H1 (cell line): ENCODE data around the gene CCDC141. TPM values are rescaled to one million over a fixed set of nuclear protein-coding genes. Genes with fewer than 3 reads are reported as not detected.

Experiments used
- CTCF ChIA-PET: fragments of 300-600 bp; sonication (Branson Sonifier 250); formaldehyde crosslinking; loops from one replicate; lab custom pipeline; 2021; ENCODE audit not compliant: partially characterized antibody; lab: Charles Lee
- POLR2A ChIA-PET: fragments of 300-600 bp; sonication (Branson Sonifier 250); formaldehyde crosslinking; loops from one replicate; lab custom pipeline; 2021; ENCODE audit warnings: inconsistent platforms; ENCODE audit not compliant: partially characterized antibody; lab: Charles Lee
- DNase-seq, 2 experiments: peaks; one replicate each; pipeline versions ENCODE4 v3.0.0 to v3.0.0-alpha.2; 2010 to 2022; ENCODE audit warnings: low spot score in 2 of 2, low read depth in 1 of 2, mixed read lengths in 1 of 2
- FAIRE-seq: peaks from 2 replicates; lab custom pipeline; 2011; peaks lifted over from hg19 to GRCh38; lab: Jason Lieb, UNC
- H2AFZ ChIP-seq: 2 replicates; pipeline ENCODE4 v1.8.1; 2012; ENCODE audit warnings: low read length, inconsistent platforms
- H2AK5ac ChIP-seq: 2 replicates; pipeline ENCODE4 v1.6.1; 2013; ENCODE audit warnings: low read depth, low read length
- H2BK120ac ChIP-seq: replicated peaks from 2 replicates; pipeline ENCODE3; 2013; ENCODE audit warnings: low read depth, low read length, inconsistent platforms
- H2BK12ac ChIP-seq: 2 replicates; pipeline ENCODE4 v1.6.1; 2013; ENCODE audit warnings: low read depth, low read length
- H2BK15ac ChIP-seq: 2 replicates; pipeline ENCODE4 v1.6.1; 2013; ENCODE audit warnings: low read length
- H2BK20ac ChIP-seq: 2 replicates; pipeline ENCODE4 v1.6.1; 2013; ENCODE audit warnings: low read length
- H2BK5ac ChIP-seq: 2 replicates; pipeline ENCODE4 v1.6.1; 2013; ENCODE audit warnings: low read depth, low read length
- H3K14ac ChIP-seq: 2 replicates; pipeline ENCODE4 v1.6.1; 2013; ENCODE audit warnings: inconsistent platforms; ENCODE audit not compliant: insufficient read length
- H3K18ac ChIP-seq: 2 replicates; pipeline ENCODE4 v1.6.1; 2013; ENCODE audit warnings: low read length; ENCODE audit errors: extremely low read depth
- H3K23ac ChIP-seq: 2 replicates; pipeline ENCODE4 v1.6.1; 2013; ENCODE audit warnings: inconsistent platforms; ENCODE audit not compliant: insufficient read length
- H3K23me2 ChIP-seq: 2 replicates; pipeline ENCODE4 v1.6.1; 2013; ENCODE audit warnings: low read depth, low read length
- H3K27ac ChIP-seq: 2 replicates; pipeline ENCODE4 v1.6.1; 2011; ENCODE audit warnings: low read depth, low read length, inconsistent platforms
- H3K27me3 ChIP-seq, 4 experiments: replicated peaks in 1 of 4; 1 replicate in 1 of 4; 2 replicates in 3 of 4; pipeline versions ENCODE4 v1.6.1 to v1.8.1; 2011 to 2013; ENCODE audit warnings: low read length in 3 of 4, mild to moderate bottlenecking in 3 of 4, inconsistent platforms in 2 of 4, mixed read lengths in 2 of 4, moderate library complexity in 1 of 4; ENCODE audit not compliant: control insufficient read depth in 3 of 4, insufficient read depth in 3 of 4; ENCODE audit errors: extremely low read depth in 1 of 4
- H3K36me3 ChIP-seq, 4 experiments: 2 replicates each; pipeline versions ENCODE4 v1.6.1 to v1.8.1; 2011 to 2013; ENCODE audit warnings: mild to moderate bottlenecking in 4 of 4, low read length in 3 of 4, moderate library complexity in 2 of 4, control low read depth in 1 of 4, inconsistent platforms in 1 of 4; ENCODE audit not compliant: insufficient read depth in 4 of 4, control insufficient read depth in 2 of 4
- H3K4ac ChIP-seq: replicated peaks from 2 replicates; pipeline ENCODE3; 2013; ENCODE audit warnings: low read length, low read depth, mixed read lengths, inconsistent platforms; ENCODE audit not compliant: insufficient read length
- H3K4me1 ChIP-seq, 4 experiments: replicated peaks in 1 of 4; 1 replicate in 1 of 4; 2 replicates in 3 of 4; pipeline versions ENCODE4 v1.6.1 to v1.8.1; 2011 to 2013; ENCODE audit warnings: low read length in 3 of 4, inconsistent platforms in 2 of 4, mixed read lengths in 1 of 4; ENCODE audit not compliant: insufficient read depth in 4 of 4, control insufficient read depth in 3 of 4
- H3K4me2 ChIP-seq, 2 experiments: 2 replicates each; pipeline versions ENCODE4 v1.6.1 to v1.8.1; 2011 to 2013; ENCODE audit warnings: low read depth in 2 of 2, low read length in 2 of 2, control low read depth in 1 of 2, inconsistent platforms in 1 of 2, mild to moderate bottlenecking in 1 of 2; ENCODE audit not compliant: insufficient read depth in 1 of 2
- H3K4me3 ChIP-seq, 4 experiments: fragments of 200-600, 300-600 bp in 1 of 4; sonication (generic), shearing (Covaris generic), sonication (Bioruptor Twin) in 1 of 4; 2 replicates each; pipeline versions ENCODE4 v1.5.1 to v1.8.1; 2011 to 2016; ENCODE audit warnings: low read length in 4 of 4, low read depth in 3 of 4, control low read depth in 2 of 4, inconsistent platforms in 2 of 4, mild to moderate bottlenecking in 2 of 4, mixed read lengths in 1 of 4, moderate library complexity in 1 of 4; ENCODE audit not compliant: insufficient read depth in 2 of 4; ENCODE audit errors: extremely low read depth in 1 of 4
- H3K56ac ChIP-seq: replicated peaks from 2 replicates; pipeline ENCODE3; 2013; ENCODE audit warnings: low read depth, mild to moderate bottlenecking, mixed read lengths, low read length, inconsistent platforms; ENCODE audit not compliant: insufficient read length
- H3K79me1 ChIP-seq: 2 replicates; pipeline ENCODE4 v1.6.1; 2013; ENCODE audit warnings: low read depth, low read length, control low read depth
- H3K79me2 ChIP-seq, 2 experiments: 2 replicates each; pipeline versions ENCODE4 v1.6.1 to v1.8.1; 2012 to 2013; ENCODE audit warnings: low read length in 2 of 2, mild to moderate bottlenecking in 2 of 2, inconsistent platforms in 1 of 2; ENCODE audit not compliant: insufficient read depth in 2 of 2, control insufficient read depth in 1 of 2
- H3K9ac ChIP-seq, 4 experiments: replicated peaks in 1 of 4; 1 replicate in 1 of 4; 2 replicates in 3 of 4; pipeline versions ENCODE4 v1.6.1 to v1.8.1; 2011 to 2013; ENCODE audit warnings: low read depth in 3 of 4, low read length in 3 of 4, control low read depth in 2 of 4, mild to moderate bottlenecking in 2 of 4, moderate library complexity in 2 of 4, inconsistent platforms in 1 of 4; ENCODE audit errors: extremely low read depth in 1 of 4
- H3K9me3 ChIP-seq, 2 experiments: 2 replicates each; pipeline versions ENCODE4 v1.6.1 to v1.8.1; 2012 to 2013; ENCODE audit warnings: mild to moderate bottlenecking in 2 of 2, moderate library complexity in 2 of 2, control low read depth in 1 of 2, inconsistent platforms in 1 of 2, low read depth in 1 of 2, low read length in 1 of 2, mixed read lengths in 1 of 2; ENCODE audit not compliant: insufficient read depth in 2 of 2
- H4K20me1 ChIP-seq, 2 experiments: replicated peaks in 1 of 2; 2 replicates each; pipeline versions ENCODE3 to v1.8.1; 2011 to 2013; ENCODE audit warnings: inconsistent platforms in 2 of 2, low read length in 2 of 2, mild to moderate bottlenecking in 1 of 2; ENCODE audit not compliant: insufficient read depth in 2 of 2, control insufficient read depth in 1 of 2
- H4K5ac ChIP-seq: 2 replicates; pipeline ENCODE4 v1.6.1; 2013; ENCODE audit warnings: low read length, low read depth, mixed read lengths, inconsistent platforms; ENCODE audit not compliant: insufficient read length
- H4K8ac ChIP-seq: 2 replicates; pipeline ENCODE4 v1.8.0; 2013; ENCODE audit warnings: mild to moderate bottlenecking, moderate library complexity, low read length, inconsistent platforms; ENCODE audit not compliant: insufficient read depth; ENCODE audit errors: extremely low read depth
- H4K91ac ChIP-seq: replicated peaks from 2 replicates; pipeline ENCODE3; 2013; ENCODE audit warnings: low read length, mixed read lengths, inconsistent platforms; ENCODE audit not compliant: insufficient read length
- GABPA ChIP-seq: IDR thresholded peaks from 2 replicates; pipeline ENCODE4 v1.6.1; 2011; ENCODE audit warnings: mild to moderate bottlenecking, low read length, moderate library complexity, borderline replicate concordance; ENCODE audit not compliant: insufficient read depth
- SUZ12 ChIP-seq: fragments of 200-600 bp; sonication (generic); IDR thresholded peaks from 2 replicates; pipeline ENCODE4 v1.6.1; 2012; ENCODE audit warnings: mild to moderate bottlenecking, inconsistent platforms, low read length, moderate library complexity, mixed read lengths
- WGBS, 2 experiments: shearing (Covaris generic) in 1 of 2; methylation state at CpG; one replicate each; pipeline versions ENCODE4 v1.1.6 to v1.1.7; 2013 to 2015; ENCODE audit warnings: low lambda C conversion rate in 2 of 2, mixed read lengths in 2 of 2, inconsistent platforms in 1 of 2, low coverage in 1 of 2, missing lambda C conversion rate in 1 of 2; ENCODE audit not compliant: insufficient replicate concordance in 2 of 2, insufficient coverage in 1 of 2, insufficient read length in 1 of 2; ENCODE audit errors: extremely low coverage in 1 of 2, missing lambda C conversion rate in 1 of 2; 5-methylcytosine and 5-hydroxymethylcytosine counted together
- polyA plus RNA-seq, 7 experiments: library from polyadenylated mRNA; depleted of rRNA in 3 of 7; stranded (reverse) in 5 of 7; unstranded in 2 of 7; fragments of >200 nt in 5 of 7; fragments of 200-250 nt in 2 of 7; gene quantifications; 1 replicate in 5 of 7; 2 replicates in 1 of 7; 4 replicates in 1 of 7; pipeline versions ENCODE4 v1.2.1 to v1.2.3, GENCODE V29; 2011 to 2013; ENCODE audit warnings: missing spikeins in 2 of 7, mixed read lengths in 2 of 7
- total RNA-seq: library from RNA; stranded (reverse); fragmentation: NEBNext Ultra II Directional; extraction: Animal tissue kit (Norgen Biotek cat#: 25700); gene quantifications from 2 replicates; pipeline ENCODE4 v1.2.1, GENCODE V29; 2021

CCDC141 gene
- total and polyA plus RNA-seq, 2 of the 8 experiments (the other 6 are each of a cell fraction or from before 2014, with no cell fraction given), result 0.56 to 21.6 TPM

DNA sequence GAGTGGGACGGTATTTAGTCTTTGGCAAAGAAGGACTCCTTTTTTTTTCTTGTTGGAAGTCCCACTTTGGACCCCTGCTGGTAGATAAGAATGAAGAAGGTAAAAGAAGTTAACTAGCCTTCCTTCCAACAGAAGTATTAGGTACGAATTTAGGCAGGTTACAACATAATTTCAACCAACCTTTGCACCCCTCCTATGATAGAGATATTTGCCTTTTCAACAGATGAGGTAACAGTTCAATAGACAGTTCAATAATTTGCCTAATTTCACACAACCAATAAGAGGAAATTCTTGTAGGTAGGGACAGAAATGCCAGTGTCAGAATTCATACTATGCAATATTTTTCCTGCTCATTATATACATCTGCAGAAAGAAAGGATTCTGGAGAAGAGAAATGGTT, 100.8 kb downstream of the CCDC141 start:
- H2BK15ac ChIP-seq, result no peak overlapping the region
- H3K27ac ChIP-seq, result no peak overlapping the region
- H4K5ac ChIP-seq, result no peak overlapping the region
- H3K4me2 ChIP-seq, result no peak overlapping the region
- H3K79me1 ChIP-seq, result no peaks in the 10 kb centered on the region
- no peaks in the 10 kb centered on the region for H4K20me1 ChIP-seq
- no peaks in the 10 kb centered on the region for H3K36me3 ChIP-seq
- WGBS, 2 experiments, result 85% methylated on average over 2 of the region's 2 CpGs; no CpG with 5 or more reads in 1 of the 2 experiments
- FAIRE-seq (no peak), DNase-seq (no peak)
- H2AFZ ChIP-seq, result no peak overlapping the region
- H2BK5ac ChIP-seq, result no peak overlapping the region
- H3K4me1 ChIP-seq, result no peaks in the 10 kb centered on the region
- no peak overlapping the region for H2BK12ac ChIP-seq
- no peak overlapping the region for H3K14ac ChIP-seq
- H4K91ac ChIP-seq, result no peak overlapping the region
- H4K8ac ChIP-seq, result no peak overlapping the region
- no peak overlapping the region for H3K18ac ChIP-seq
- POLR2A ChIA-PET, result no interaction called here
- CTCF ChIA-PET, result no interaction called here
- no peaks in the 10 kb centered on the region for H3K27me3 ChIP-seq
- no peak overlapping the region for H3K4me3 ChIP-seq
- H2BK20ac ChIP-seq, result no peak overlapping the region
- TF ChIP-seq GABPA, result no peak
- TF ChIP-seq SUZ12, result no peak
- H3K4ac ChIP-seq, result no peak overlapping the region
- no peak overlapping the region for H2BK120ac ChIP-seq
- no peak overlapping the region for H3K9ac ChIP-seq
- 0 out of 4 replicates have a peak, but pooled peaks cover 0 to 3% of the 10 kb centered on the region in 2 experiments for H3K9me3 ChIP-seq
- H3K23me2 ChIP-seq, result no peaks in the 10 kb centered on the region
- no peak overlapping the region for H3K56ac ChIP-seq
- no peaks in the 10 kb centered on the region for H3K79me2 ChIP-seq
- H3K23ac ChIP-seq, result no peak overlapping the region
- no peak overlapping the region for H2AK5ac ChIP-seq
